Stimulated activated CD4-positive, alpha-beta T cell treated with anti-CD3 and anti-CD28 coated beads, Interleukin-1b, Interleukin-23, amount 100 ng/mL, for 24 hours (primary cell): ENCODE data around the gene C14orf93.
A peak's percentile ranks its signal among the peaks of the same experiment; 100 is the strongest.
"Not testable (repeated sequence)": the region's sequence is repeated elsewhere in the genome, so short reads cannot be mapped to it uniquely, and the experiment has no call there.

Experiments
- DNase-seq, 4 experiments: peaks; one replicate each; pipeline ENCODE4 v3.0.0-alpha.2; 2020; ENCODE audit warnings: low read depth in 4 of 4, low spot score in 1 of 4

Gene C14orf93

GRCh38 chr14:22977434-22977683 lies 32.6 kb downstream of the C14orf93 start:
- no peak for DNase-seq

DNA sequence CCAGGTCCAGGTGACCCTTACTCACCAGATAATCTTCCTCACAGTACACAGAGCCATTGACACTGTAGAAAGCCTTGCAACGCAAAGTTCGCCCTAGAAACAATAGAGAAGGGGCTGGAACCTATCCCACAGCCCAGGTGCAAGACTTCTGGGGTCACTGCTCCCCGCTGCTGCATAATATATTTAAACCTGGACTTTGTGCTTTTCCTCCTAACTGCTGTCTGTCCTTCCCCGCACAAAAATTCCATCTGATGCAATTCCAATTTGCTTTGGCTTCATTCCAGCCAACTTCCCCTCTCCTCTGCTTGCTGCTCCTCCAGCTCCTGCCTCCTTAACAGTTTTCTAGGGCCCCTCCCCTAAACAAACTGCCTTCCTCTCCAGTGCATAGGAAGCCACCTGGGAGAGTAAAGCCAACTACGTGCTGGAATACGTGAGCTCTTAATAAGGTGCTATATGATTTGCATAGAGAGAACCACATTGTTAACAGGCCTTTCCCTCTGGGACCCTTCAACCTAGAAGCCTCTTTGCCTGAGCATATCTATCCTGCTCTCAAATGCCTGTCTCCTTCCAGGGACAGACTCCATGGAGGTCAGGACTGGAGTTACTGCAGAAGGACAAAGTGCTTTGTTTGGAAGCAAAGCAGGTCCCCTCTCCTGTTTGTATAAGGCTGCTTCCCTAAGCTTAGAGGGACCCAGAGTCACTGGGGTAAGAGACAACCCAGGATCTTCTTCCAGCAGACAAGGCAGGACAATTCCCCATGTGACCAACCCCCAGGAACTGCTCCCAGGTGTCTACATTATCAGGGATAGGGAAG lies 33.1 kb downstream of the C14orf93 start:
- DNase-seq, result no peak

GRCh38 chr14:22974530-22975313 lies 35.2 kb downstream of the C14orf93 start:
- no peak for DNase-seq

GRCh38 chr14:22973217-22974032 lies 36.5 kb downstream of the C14orf93 start:
- DNase-seq, result peak in 2 of 4 experiments; percentile 13 to 19

DNA sequence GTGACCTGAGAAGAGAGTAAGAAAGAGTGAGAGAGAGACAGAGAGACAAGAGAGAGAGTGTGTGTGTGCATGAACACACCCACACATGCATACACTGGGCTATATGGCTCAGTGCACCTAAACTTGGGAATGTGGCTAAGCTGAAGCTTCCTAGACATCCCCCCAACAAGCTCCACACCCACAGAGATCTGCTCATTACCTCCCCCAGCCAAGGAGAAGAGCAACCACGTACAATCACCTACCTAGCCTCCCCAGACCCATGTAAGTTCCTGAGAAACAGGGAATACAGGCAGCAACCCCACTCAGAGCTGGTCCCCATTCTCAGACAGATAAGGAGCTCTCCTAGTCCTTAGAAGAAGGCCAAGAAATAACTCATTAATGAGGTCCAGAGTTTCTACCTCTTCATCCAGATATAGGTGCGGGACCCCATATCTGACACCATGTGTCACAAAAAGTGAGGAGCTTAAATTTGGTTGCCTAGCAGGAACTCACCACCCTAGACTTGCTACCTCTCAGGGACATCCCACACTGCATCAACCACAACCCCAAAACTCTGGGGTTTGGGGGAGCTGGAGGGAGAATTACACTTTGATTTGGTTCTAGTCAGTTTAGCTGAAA lies 37.5 kb downstream of the C14orf93 start:
- no peak for DNase-seq

GRCh38 chr14:22971152-22971551 lies 38.8 kb downstream of the C14orf93 start:
- DNase-seq, result no peak

DNA sequence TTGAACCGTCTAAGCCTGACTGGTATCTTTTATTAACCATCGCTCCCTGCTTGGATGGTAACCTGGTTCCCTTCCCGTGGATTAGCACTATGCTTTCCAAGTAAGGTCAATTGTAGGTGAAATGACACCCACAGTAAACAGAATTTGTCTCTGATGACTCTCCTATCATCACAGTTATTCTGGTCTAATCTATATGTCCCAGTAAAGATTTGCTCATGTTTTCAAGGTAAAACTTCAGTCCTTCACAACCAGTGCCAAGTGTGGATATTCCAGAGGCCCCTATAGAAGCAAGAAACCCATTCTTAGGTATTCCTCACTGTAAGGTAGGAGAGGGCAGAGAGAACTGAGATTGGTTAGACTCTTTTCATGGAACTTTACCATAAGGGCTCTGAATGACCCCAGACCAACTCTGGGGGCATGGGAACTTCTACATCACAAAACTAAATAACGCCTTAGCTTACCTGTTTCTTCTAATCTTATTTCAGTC lies 43.1 kb downstream of the C14orf93 start:
- DNase-seq, result no peak

DNA sequence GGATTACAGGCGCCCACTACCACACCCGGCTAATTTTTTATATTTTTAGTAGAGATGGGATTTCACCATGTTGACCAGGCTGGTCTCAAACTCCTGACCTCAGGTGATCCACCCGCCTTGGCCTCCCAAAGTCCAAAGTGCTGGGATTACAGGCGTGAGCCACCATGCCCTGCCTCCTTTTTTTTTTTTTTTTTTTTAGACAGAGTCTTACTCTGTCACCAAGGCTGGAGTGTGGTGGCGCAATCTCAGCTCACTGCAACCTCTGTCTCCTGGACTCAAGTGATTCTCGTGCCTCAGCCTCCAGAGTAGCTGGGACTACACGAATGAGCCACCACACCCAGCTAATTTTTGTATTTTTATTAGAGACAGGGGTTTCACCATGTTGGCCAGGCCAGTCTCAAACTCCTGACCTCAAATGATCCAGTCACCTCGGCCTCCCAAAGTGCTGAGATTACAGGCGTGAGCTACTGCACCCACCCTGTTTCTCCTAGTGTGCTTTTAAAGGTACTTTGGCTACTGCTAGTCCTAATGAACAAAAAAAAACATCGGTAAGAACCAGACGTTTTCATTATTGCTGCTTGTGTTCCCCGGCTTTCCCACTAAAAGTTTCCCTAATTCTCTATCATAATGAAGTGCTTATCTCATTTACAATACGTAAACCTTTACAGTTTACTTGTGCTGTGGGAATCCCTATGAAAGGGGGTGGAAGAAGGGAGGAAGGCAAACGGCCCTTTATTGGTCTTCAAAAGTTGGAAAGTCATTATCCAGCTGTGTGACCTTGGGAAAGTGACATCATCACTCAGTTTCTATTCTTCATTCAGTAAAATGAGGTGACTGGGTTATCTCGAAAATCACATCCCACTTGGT lies 43.8 kb downstream of the C14orf93 start:
- not testable (repeated sequence) for DNase-seq

- no peak for DNase-seq
These were observed 47.8 kb downstream of the C14orf93 start for GRCh38 chr14:22962061-22962676.

- no peak for DNase-seq
These were observed 54.0 kb downstream of the C14orf93 start for GRCh38 chr14:22955702-22956569.

GRCh38 chr14:22952418-22952817 lies 57.5 kb downstream of the C14orf93 start:
- DNase-seq, result no peak

DNA sequence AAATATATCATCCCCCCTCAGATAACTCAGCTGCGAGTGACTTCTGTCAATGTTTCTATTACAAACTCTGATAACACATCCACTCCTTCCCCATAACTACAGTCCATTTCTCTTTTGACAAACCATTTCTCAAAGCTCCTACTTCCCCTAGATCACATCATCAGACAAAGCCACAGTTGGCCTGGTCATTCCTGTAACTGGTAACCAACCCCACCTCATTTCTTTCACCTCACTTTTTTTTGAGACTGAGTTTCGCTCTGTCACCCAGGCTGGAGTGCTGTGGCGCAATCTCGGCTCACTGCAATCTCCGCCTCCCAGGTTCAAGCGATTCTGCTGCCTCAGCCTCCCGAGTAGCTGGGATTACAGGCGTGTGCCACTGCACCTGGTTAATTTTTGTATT lies 58.1 kb downstream of the C14orf93 start:
- not testable (repeated sequence) for DNase-seq

- DNase-seq, result no peak
These were observed 64.3 kb downstream of the C14orf93 start for GRCh38 chr14:22945642-22946041.

DNA sequence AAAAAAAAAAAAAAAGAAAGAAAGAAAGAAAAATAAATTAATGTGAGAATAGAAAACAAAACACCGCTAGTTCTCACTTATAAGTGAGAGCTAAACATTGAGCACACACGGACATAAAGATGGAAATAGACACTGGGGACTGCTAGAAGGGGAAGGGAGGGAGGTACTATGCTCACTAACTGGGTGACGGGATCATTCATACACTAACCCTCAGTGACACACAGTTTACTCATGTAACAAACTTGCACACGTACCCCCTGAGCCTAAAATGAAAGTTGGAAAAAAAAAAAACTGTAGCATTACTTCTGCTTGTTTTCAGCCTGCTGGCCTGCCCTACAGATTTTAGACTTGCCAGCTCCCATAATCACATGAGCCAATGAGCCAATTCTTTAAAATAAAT lies 70.3 kb downstream of the C14orf93 start:
- DNase-seq, result no peak
